PFSK-1 (cell line): ENCODE data around the gene ST7.

Experiments
- FOXP2 ChIP-seq: optimal IDR thresholded peaks from 2 replicates; pipeline ENCODE3; 2011; ENCODE audit warnings: borderline replicate concordance, control low read depth, inconsistent platforms; ENCODE audit not compliant: insufficient read depth; ENCODE audit errors: extremely low read length, extremely low read depth
- POLR2AphosphoS5 ChIP-seq: IDR thresholded peaks from 2 replicates; pipeline ENCODE4 v1.6.1; 2012; ENCODE audit warnings: low read depth, mild to moderate bottlenecking, control low read depth, low read length, moderate library complexity
- REST ChIP-seq, 2 experiments: IDR thresholded peaks; 2 replicates each; pipeline versions ENCODE4 v1.6.1 to v1.8.0; 2011 to 2012; ENCODE audit warnings: low read depth in 2 of 2, low read length in 2 of 2, control low read depth in 1 of 2, inconsistent platforms in 1 of 2, mild to moderate bottlenecking in 1 of 2, moderate library complexity in 1 of 2; ENCODE audit not compliant: insufficient read depth in 1 of 2
- SIN3A ChIP-seq: IDR thresholded peaks from 2 replicates; pipeline ENCODE4 v1.6.1; 2012; ENCODE audit warnings: mild to moderate bottlenecking, low read length, moderate library complexity, borderline replicate concordance; ENCODE audit not compliant: insufficient read depth
- TAF1 ChIP-seq: IDR thresholded peaks from 2 replicates; pipeline ENCODE4 v1.6.1; 2012; ENCODE audit warnings: low read length, control low read depth, borderline replicate concordance; ENCODE audit not compliant: insufficient read depth

GRCh38 chr7:117155694-117156093 lies 202.4 kb downstream of the ST7 start:
- TF ChIP-seq POLR2AphosphoS5, result no peak
- TF ChIP-seq REST (IDR thresholded peaks at IDR 0.05; ENCODE audit: insufficient read depth in 1 of 2, low read depth in 2 of 2, low read length in 2 of 2), result no peak
- no peak for TF ChIP-seq SIN3A
- no peak for TF ChIP-seq TAF1
- TF ChIP-seq FOXP2, result no peak
